Epithelial cell of proximal tubule (primary cell): ENCODE results near the gene MLLT1. TPM values are rescaled to one million over a fixed set of nuclear protein-coding genes. Genes with fewer than 3 reads are reported as not detected.
A peak's percentile ranks its signal among the peaks of the same experiment; 100 is the strongest.

Experiments
- DNase-seq: peaks from one replicate; pipeline ENCODE4 v3.0.0-alpha.2; 2011; ENCODE audit warnings: low read depth
- H3K4me3 ChIP-seq: 2 replicates; pipeline ENCODE4 v1.5.1; 2011; ENCODE audit warnings: low read depth, mild to moderate bottlenecking, low read length
- CTCF ChIP-seq: conservative IDR thresholded peaks from 2 replicates; pipeline ENCODE4 v1.5.1; 2012; ENCODE audit warnings: low read depth, mild to moderate bottlenecking, low read length
- total RNA-seq: library from RNA; depleted of rRNA; stranded (reverse); fragments of >200 nt; gene quantifications from 2 replicates; pipeline ENCODE4 v1.2.3, GENCODE V29; 2015

The MLLT1 gene
- total RNA-seq, 1 donor from 2014 or later, result 15.2 TPM

- no peak for TF ChIP-seq CTCF
- H3K4me3 ChIP-seq, result no peak overlapping the region
- no peak for DNase-seq
Measured at GRCh38 chr19:6172074-6172863, 107.5 kb downstream of the MLLT1 start.

DNA sequence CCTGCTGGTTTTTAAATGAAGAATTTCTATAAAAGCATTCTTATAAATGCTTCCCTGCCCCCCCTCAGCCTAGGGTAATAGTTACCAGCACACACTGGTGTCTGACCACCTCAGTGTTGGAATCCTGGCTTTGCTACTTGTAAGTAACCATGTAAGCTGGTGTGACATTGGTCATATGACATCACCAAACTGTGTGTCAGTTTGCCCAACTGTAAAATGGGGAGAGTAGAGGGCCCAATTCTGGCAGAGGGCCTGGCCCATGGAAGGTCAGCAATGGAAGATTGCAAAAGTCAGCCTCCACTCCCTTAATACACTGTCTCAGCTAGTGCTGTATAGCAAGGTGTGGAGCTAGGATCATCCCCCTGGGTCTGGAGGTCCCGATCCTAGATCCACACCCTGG lies 112.7 kb downstream of the MLLT1 start:
- DNase-seq, result no peak
- no peak for TF ChIP-seq CTCF
- no peak overlapping the region for H3K4me3 ChIP-seq

DNA sequence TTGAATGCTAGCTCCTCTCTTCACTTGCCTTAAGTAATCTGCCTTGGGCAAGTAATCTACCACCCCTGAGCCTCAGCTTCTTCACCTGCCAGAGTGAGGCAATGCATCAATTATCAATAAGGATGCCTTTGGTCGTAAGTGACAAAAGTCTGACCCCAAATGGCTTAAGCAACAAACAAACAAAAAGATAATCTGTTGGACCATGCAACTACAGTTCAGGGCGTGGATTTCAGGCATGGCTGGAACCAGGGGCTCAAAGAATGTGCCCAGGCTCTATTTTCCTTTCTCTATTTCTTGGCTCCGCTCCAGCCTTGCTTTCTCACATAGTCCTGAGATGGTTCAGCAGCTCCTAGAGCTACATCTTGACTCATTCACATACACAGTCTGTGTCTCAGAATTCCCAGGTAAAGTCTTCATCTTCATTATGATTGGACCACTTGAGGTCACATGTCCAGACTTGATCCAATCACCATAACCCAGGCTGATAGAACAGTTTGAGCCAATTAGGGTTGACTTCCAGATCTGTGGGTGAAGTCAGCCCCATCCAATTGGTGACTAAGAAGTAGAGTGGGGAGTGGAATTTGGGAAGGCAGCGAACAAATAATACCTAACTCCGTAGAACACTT lies 114.8 kb downstream of the MLLT1 start:
- DNase-seq, result peak; percentile 3
- no peak for TF ChIP-seq CTCF
- H3K4me3 ChIP-seq, result no peak overlapping the region

DNA sequence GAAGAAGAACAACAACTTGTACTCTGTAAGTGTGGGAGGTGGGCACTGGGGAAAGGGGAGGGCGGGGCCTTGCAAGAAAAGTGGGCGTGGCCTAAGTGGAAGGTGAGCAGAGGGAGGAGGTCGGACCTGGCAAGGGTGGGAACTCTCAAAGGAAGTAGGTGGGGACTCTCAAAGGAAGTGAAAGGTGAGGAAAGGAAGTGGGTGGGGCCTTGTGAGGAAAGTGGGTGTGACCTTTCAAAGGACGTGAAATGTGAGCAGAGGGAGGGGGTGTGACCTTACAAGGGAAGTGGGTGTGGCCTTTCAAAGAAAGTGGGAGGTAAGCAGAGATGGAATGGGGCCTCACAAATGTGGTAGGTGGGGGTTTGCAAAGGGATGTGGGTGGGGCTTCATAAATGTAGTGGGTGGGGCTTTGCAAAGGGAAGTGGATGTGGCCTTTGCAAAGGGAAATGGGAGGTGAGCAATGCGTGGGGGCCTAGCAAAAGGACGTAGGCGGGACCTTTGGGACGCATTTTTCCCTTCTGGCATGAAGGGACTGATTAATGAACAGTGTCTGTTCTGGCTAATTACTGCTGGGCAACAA lies 118.4 kb downstream of the MLLT1 start:
- H3K4me3 ChIP-seq, result no peak overlapping the region
- no peak for TF ChIP-seq CTCF
- DNase-seq, result no peak

Other genes with a start within 250 kb of the MLLT1 start
- 2.6 and 4.2 TPM in 2 replicates for gene RFX2, start 169.5 kb downstream of the MLLT1 start, total RNA-seq
- not detected in 2 replicates for gene ACSBG2, start 144.3 kb downstream of the MLLT1 start, total RNA-seq
- not detected in 2 replicates for gene ACER1, start 53.6 kb upstream of the MLLT1 start, total RNA-seq
- 102 and 237 TPM in 2 replicates for gene CLPP, start 81.6 kb upstream of the MLLT1 start, total RNA-seq
- gene ALKBH7, start 92.8 kb upstream of the MLLT1 start, total RNA-seq, result 56.4 and 80.7 TPM in 2 replicates
- gene PSPN, start 96.0 kb upstream of the MLLT1 start, total RNA-seq, result 0.58 and 5.2 TPM in 2 replicates
- gene GTF2F1, start 113.2 kb upstream of the MLLT1 start, total RNA-seq, result 42.1 and 42.2 TPM in 2 replicates
- 96.0 and 296 TPM in 2 replicates for gene KHSRP, start 144.8 kb upstream of the MLLT1 start, total RNA-seq
- 0.23 TPM in 1 of 2 replicates, not detected in the other for gene SLC25A41, start 153.8 kb upstream of the MLLT1 start, total RNA-seq
- gene SLC25A23, start 179.8 kb upstream of the MLLT1 start, total RNA-seq, result 34.1 and 53.1 TPM in 2 replicates
- gene CRB3, start 184.3 kb upstream of the MLLT1 start, total RNA-seq, result 58.9 and 63.1 TPM in 2 replicates
- 0.94 and 4.4 TPM in 2 replicates for gene DENND1C, start 201.8 kb upstream of the MLLT1 start, total RNA-seq
- gene TUBB4A, start 222.3 kb upstream of the MLLT1 start, total RNA-seq, result 0.72 and 3.1 TPM in 2 replicates